GM21576 (cell line): ENCODE results near the gene SYT10.
"Not testable (repeated sequence)": the region's sequence is repeated elsewhere in the genome, so short reads cannot be mapped to it uniquely, and the experiment has no call there.

ENCODE experiments used
- ATAC-seq: cut with Tn5 transposase; IDR thresholded peaks from one replicate; pipeline ENCODE4 v1.9.1; 2021; ENCODE audit warnings: mild to moderate bottlenecking, moderate library complexity; ENCODE audit not compliant: unreplicated experiment

The SYT10 gene

GRCh38 chr12:33357181-33357580 is 82.4 kb downstream of the SYT10 start:
- no peak for ATAC-seq

DNA sequence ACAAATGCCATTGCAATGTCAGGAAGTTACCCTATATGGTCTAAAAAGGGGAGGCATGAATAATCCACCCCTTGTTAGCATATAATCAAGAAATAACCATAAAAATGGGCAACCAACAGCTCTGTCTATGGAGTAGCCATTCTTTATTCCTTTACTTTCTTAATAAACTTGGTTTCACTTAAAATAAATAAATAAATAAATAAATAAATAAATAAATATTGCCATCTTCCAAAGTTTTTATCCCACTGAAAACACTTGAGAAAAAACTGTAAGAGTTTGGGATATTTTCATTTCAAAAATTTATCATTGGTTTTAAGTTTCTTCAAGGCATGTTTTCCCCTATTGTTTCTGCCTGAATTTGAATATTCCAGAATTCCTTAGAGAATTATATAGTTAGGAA is 89.8 kb downstream of the SYT10 start:
- no peak for ATAC-seq

GRCh38 chr12:33331961-33332398 is 107.6 kb downstream of the SYT10 start:
- ATAC-seq = not testable (repeated sequence)

DNA sequence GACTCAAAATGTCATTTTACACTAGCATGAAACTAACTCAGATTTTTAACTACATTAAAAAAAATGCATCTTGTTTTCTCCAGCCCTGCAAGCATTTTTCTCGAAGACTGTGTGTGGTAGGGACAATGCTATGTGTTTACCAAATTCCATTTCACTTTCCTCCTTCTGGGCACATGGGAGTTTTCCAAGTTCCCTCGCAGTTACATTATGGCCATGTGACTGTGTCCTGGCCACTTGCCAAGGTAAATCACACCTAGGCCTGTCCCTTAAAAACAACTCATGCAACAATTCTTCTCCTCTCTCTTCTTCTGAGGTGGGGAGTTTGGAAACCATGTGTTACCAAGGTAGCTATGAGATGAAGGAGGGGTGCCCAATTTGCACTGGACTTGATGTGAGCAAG is 108.7 kb downstream of the SYT10 start:
- no peak for ATAC-seq
